Right ventricle myocardium inferior (tissue), 1 donor: ENCODE measurements around the gene GPATCH1. TPM values are rescaled to one million over a fixed set of nuclear protein-coding genes. Genes with fewer than 3 reads are reported as not detected.
A peak's percentile ranks its signal among the peaks of the same experiment; 100 is the strongest.
"Not testable (repeated sequence)": the region's sequence is repeated elsewhere in the genome, so short reads cannot be mapped to it uniquely, and the experiment has no call there.

Experiments
- ATAC-seq: fragments of 200-7000 bp; cut with Tn5 transposase; one replicate; pipeline ENCODE4 v1.9.1; 2020; ENCODE audit warnings: mild to moderate bottlenecking, moderate library complexity
- DNase-seq: peaks from one replicate; pipeline ENCODE4 v3.0.0; 2021; ENCODE audit errors: missing footprints
- intact Hi-C: fragments of 100-400 bp; cut with DNase I; formaldehyde crosslinking; loops from one replicate; pipeline ENCODE4 v1.11.0; 2022
- total RNA-seq: library from RNA; stranded (reverse); fragmentation: NEBNext Ultra II Directional; extraction: Animal tissue kit (Norgen Biotek cat#: 25700); gene quantifications from one replicate; pipeline ENCODE4 v1.2.1, GENCODE V29; 2021
- donor health status: DM: no; HTN: yes; CAD: no; lungs with severe emphysema.

GPATCH1 gene
- total RNA-seq, 1 donor from 2014 or later, result 6.5 TPM

GRCh38 chr19:33100894-33101644, 20.1 kb downstream of the GPATCH1 start:
- ATAC-seq, result no peak
- intact Hi-C loops, result no loop called here

GRCh38 chr19:33102893-33103292, 21.9 kb downstream of the GPATCH1 start:
- ATAC-seq (no peak), DNase-seq (no peak)
- intact Hi-C loops, result no loop called here

More at GRCh38 chr19:33100894-33101644, 20.1 kb downstream of the GPATCH1 start:
- no peak for DNase-seq

GRCh38 chr19:33108161-33108560, 27.2 kb downstream of the GPATCH1 start:
- ATAC-seq, result no peak
- no peak for DNase-seq
- intact Hi-C loops, result no loop called here

DNA sequence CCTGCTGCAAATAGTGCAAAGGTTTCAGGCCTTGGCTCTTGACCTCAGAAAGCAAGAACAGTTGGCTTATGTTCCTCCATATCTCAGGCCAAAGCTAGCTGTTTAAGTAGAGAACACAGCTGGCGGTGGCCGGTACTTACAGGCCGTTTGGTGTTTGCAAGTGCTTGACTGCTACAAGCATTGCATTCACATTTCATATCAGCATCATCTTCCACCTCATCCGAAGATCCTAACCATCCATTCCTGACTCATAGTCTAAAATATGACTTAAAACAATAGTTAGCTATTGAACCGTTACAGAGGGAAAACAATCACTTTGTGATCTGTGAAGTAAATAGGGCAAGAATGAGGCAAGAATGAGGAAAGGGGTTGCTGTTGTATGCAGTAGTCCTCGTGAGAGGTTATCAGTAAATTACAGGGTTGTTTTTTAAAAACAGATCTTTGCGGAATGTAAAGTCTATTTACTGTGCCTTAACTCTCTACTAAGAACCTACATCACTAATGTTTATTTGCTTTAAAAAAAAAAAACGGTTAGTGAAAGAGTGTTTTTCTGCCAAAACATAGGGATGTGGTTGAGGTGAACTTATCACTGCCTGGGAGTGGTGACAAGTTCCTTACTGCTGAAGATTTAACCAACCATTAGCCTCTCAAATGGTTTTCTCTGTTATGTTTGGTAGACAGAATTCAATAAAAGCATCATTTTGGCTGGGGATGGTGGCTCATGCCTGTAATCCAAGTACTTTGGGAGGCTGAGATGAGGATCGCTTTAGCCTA, 29.3 kb downstream of the GPATCH1 start:
- DNase-seq, result no peak
- no peak for ATAC-seq
- intact Hi-C loops, result no loop called here

- intact Hi-C loops, result no loop called here
- no peak for ATAC-seq
- no peak for DNase-seq
Observed at GRCh38 chr19:33111587-33111986, 30.6 kb downstream of the GPATCH1 start.

DNA sequence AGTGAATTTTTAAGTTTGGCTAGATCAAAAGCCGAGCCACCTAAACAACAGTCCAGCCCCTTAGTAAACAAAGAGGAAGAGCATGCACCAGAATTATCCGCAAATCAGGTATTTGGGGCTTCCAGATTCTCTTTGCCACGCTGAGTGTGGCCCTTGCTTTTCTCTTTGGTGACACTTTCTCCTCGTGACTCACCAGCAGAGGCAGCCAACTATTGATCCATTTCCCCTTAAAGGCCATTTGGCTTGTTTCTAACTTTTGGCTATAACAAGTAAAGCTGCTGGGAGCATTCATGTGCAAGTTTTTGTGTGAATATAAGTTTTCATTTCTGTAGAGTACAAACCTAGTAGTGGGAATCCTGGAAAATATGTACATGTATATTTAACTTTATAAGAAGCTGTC, 33.3 kb downstream of the GPATCH1 start:
- ATAC-seq (no peak), DNase-seq (no peak)
- intact Hi-C loops, result no loop called here

DNA sequence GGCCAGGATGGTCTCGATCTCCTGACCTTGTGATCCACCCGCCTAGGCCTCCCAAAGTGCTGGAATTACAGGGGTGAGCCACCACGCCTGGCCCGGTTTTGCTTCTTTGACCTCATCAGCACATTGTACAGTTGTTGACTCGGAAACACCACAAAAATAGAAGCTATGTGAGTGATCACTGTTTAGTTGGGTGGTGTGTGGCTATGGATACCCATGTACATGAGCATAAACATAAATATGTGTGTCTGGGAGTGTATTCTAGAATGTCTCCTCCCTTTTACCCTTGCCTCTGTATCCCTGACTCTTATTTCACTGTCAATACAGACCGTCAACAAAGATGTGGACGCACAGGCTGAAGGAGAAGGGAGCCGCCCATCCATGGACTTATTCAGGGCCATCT, 36.5 kb downstream of the GPATCH1 start:
- no peak for DNase-seq
- ATAC-seq, result no peak
- intact Hi-C loops, result no loop called here

DNA sequence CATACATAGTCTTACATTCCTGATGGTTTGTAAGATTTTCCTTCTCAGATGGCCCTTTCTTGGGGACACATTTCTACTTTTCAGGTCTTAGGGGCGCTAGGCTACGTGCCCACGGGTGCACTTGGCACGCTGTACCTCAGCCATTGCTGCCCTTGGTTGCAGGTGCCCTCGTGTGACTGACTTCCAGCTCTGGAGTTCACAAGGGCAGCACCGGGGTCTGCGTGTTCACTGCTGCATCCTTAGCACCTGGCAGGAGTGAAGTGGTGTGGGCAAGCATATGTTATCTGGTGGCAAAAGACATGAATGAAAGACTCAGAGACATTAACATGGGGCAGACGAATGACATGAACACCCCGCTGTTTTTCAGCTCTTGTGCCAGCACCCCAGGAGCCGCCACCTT, 37.7 kb downstream of the GPATCH1 start:
- no peak for DNase-seq

GRCh38 chr19:33124207-33125098, 43.5 kb downstream of the GPATCH1 start:
- DNase-seq (no peak), ATAC-seq (no peak)
- intact Hi-C loops, result no loop called here

More for the DNA sequence above, 37.7 kb downstream of the GPATCH1 start:
- no peak for ATAC-seq
- intact Hi-C loops, result loop anchor here (2.0 kb wide), 1 partner anchor 142 kb away; no protein-coding TSS in a partner anchor

DNA sequence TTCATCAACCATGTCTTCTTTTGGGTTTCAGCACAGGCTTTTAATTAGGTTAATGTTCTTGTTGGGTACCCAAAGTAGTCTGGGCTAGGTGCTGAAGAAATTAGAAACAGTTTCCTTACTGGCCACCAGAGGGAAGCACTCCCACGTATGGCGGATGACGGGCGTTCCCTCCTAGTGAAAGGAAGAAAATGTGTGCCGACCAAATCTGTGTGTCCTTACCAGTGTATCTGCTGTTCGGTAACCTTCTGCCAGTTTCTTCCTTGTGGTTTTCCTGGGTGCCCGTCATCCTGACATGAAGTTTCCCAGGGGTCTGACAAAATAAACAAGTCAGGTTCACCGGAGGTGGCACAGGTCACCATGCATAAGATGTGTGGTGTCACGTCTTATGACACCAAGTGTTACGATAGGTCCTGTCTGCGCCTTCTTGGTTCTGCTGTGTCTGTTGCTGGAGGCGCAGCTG, 45.0 kb downstream of the GPATCH1 start:
- DNase-seq (no peak), ATAC-seq (peak; percentile 83)
- intact Hi-C loops, result no loop called here

DNA sequence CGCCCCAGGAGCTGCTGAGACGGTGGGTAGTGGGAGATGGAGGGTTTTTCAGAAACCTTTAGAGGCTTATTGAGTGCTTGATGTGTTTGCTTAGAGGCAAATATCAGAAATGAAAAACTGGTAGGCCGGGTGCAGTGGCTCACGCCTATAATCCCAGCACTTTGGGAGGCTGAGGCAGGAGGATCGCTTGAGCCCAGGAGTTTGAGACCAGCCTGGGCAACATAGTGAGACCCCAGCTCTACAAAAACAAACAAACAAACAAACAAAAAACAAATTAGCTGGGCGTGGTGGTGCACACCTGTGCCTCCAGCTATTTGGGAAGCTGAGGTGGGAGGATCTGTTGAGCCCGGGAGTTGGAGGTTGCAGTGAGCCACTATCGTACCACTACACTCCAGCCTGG, 45.7 kb downstream of the GPATCH1 start:
- ATAC-seq, DNase-seq, intact Hi-C loops: not testable (repeated sequence)

GRCh38 chr19:33129901-33130300, 48.9 kb downstream of the GPATCH1 start:
- ATAC-seq, result no peak
- DNase-seq, result no peak
- intact Hi-C loops, result no loop called here

GRCh38 chr19:33130433-33130832, 49.5 kb downstream of the GPATCH1 start:
- DNase-seq (no peak), ATAC-seq (no peak)
- intact Hi-C loops, result no loop called here

- ATAC-seq, result no peak
- intact Hi-C loops, result no loop called here
- no peak for DNase-seq
Observed at GRCh38 chr19:33132021-33132420, 51.0 kb downstream of the GPATCH1 start, which contains the start of gene WDR88. TSS of gene WDR88 (plus strand) at chr19:33132114. CDS start at chr19:33132170, 56 bp downstream.

GRCh38 chr19:33132425-33132824, 51.4 kb downstream of the GPATCH1 start:
- intact Hi-C loops, result no loop called here
- ATAC-seq, result no peak

DNA sequence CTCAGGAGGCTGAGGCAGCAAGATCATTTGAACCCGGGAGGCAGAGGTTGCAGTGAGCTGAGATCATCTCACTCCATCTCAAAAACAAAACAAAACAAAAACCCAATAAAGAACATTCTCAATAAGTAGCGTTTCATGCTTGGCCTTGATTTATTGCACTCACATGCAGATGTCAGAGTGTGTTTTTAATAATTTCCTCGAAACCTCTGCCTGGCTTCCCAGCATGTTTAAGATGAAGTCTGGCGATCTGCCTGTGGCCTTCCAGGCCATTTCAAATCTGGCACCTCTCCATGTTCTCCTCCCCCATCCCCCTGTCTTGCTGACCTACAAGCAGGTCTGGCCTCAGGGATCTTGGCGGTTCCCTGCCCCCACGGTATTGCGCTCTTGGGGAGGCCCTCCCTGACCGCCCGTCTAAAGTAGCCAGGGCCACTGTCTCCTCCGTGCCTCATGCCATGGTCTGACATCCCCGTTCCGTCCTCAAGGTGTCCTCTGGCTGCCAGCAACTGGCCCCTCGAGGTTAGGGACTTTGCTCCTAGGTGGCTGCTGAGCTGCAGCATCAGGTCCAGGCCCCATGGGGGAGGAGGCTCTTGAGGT, 52.6 kb downstream of the GPATCH1 start:
- ATAC-seq (no peak), DNase-seq (no peak)
- intact Hi-C loops, result no loop called here

More at GRCh38 chr19:33132425-33132824, 51.4 kb downstream of the GPATCH1 start:
- DNase-seq, result no peak

DNA sequence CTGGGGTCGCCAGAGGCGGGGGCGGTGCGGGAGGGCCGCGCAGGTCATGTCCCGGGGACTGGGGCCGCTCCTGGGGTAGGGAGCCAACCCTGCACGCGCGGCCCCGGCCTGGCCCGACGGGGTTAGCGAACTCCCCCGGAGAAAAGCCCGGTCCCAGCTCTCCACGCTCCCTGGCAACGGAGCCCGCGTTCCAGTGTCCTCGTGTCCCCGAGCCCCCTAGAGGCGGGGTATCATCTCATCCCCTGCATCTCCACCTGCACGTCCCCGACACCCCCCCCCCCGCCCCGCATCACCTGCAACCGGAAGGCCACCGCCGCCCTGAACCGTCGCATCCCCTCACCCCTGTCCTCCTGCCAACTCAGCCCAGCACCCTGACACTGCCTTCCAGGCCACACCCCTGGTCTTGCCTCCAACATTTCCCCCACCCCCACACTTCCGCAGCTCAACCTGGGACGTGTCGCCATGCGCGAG, 53.6 kb downstream of the GPATCH1 start:
- DNase-seq (no peak), ATAC-seq (no peak)
- intact Hi-C loops, result no loop called here

DNA sequence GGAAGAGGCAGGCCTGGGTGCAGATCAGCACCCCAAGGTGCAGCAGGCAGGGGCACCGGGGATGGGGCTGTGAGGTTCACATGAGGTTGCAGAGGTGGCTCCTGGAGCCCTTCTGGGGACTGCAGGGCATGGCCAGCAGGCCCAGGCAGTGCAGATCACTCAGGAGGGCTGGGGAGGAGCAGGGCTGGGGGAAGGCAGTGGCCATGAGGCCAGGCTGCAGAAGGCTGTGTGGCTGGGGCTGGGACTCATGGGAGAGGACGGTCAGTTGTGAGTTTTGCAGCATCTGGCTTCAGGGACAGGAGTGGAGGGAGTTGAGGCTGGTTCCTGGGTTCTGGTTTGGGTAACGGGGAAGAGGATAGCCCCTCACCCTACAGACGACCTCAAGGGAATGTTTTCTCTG, 58.2 kb downstream of the GPATCH1 start:
- no peak for ATAC-seq
- no peak for DNase-seq
- intact Hi-C loops, result no loop called here
